GM12878 (cell line): ENCODE results near the gene USP47. TPM values are rescaled to one million over a fixed set of nuclear protein-coding genes. Genes with fewer than 3 reads are reported as not detected.

ENCODE experiments used
- ATAC-seq: fragments of 200-7000 bp; cut with Tn5 transposase; 3 replicates; pipeline ENCODE4 v1.9.1; 2020; ENCODE audit warnings: mild to moderate bottlenecking, moderate library complexity
- BruUV-seq: library from RNA; stranded (reverse); fragments of 400-500 nt; replicated peaks from 2 replicates; lab custom pipeline; 2021; lab: Mats Ljungman, UMichigan
- CTCF ChIA-PET: fragments of 300-600 bp; sonication (Branson Sonifier 250); formaldehyde crosslinking; extraction: SDS; loops from one replicate; lab custom pipeline; 2021; ENCODE audit warnings: inconsistent platforms; lab: Yijun Ruan, JAX
- POLR2A ChIA-PET: fragments of 350-600 bp; formaldehyde crosslinking; extraction: SDS; loops from one replicate; lab custom pipeline; 2021; ENCODE audit warnings: inconsistent platforms; lab: Charles Lee
- RAD21 ChIA-PET: fragments of 300-600 bp; sonication (Branson Sonifier 250); formaldehyde crosslinking; loops from one replicate; lab custom pipeline; 2023; ENCODE audit warnings: antibody characterized with exemption; ENCODE audit not compliant: unreplicated experiment; lab: Charles Lee
- SMC1A ChIA-PET: fragments of 300-600 bp; sonication (Branson Sonifier 250); formaldehyde crosslinking; loops from one replicate; lab custom pipeline; 2023; ENCODE audit not compliant: unreplicated experiment, uncharacterized antibody; lab: Charles Lee
- DNase-seq: peaks from one replicate; pipeline ENCODE4 v3.0.0-alpha.2; 2011; ENCODE audit warnings: low read depth, low spot score
- FAIRE-seq: peaks from 3 replicates; lab custom pipeline; 2011; peaks lifted over from hg19 to GRCh38; lab: Jason Lieb, UNC
- H2AFZ ChIP-seq: 2 replicates; pipeline ENCODE4 v1.6.0; 2011; ENCODE audit warnings: low read depth, low read length, control low read depth; ENCODE audit not compliant: control insufficient read depth
- H3K27ac ChIP-seq: 2 replicates; pipeline ENCODE4 v1.5.1; 2011; ENCODE audit warnings: control low read depth; ENCODE audit not compliant: control insufficient read depth, insufficient read depth
- H3K27me3 ChIP-seq, 2 experiments: replicated peaks in 1 of 2; 2 replicates each; pipeline versions ENCODE4 v1.6.0 to v1.6.1; 2011; ENCODE audit warnings: low read length in 1 of 2; ENCODE audit not compliant: control insufficient read depth in 2 of 2, insufficient read depth in 2 of 2
- H3K36me3 ChIP-seq, 2 experiments: 2 replicates each; pipeline ENCODE4 v1.5.1; 2011; ENCODE audit warnings: low read length in 1 of 2; ENCODE audit not compliant: control insufficient read depth in 2 of 2, insufficient read depth in 2 of 2
- H3K4me1 ChIP-seq: 2 replicates; pipeline ENCODE4 v1.6.1; 2011; ENCODE audit warnings: mild to moderate bottlenecking, low read length, moderate library complexity, mixed read lengths; ENCODE audit not compliant: control insufficient read depth, insufficient read depth
- H3K4me2 ChIP-seq: 2 replicates; pipeline ENCODE4 v1.6.0; 2011; ENCODE audit warnings: control low read depth; ENCODE audit not compliant: control insufficient read depth, insufficient read depth
- H3K4me3 ChIP-seq: fragments of 200-600 bp; sonication (generic); 2 replicates; pipeline ENCODE4 v1.5.1; 2016
- H3K79me2 ChIP-seq: 2 replicates; pipeline ENCODE4 v1.6.0; 2011; ENCODE audit warnings: low read length; ENCODE audit not compliant: control insufficient read depth, insufficient read depth
- H3K9ac ChIP-seq: 2 replicates; pipeline ENCODE4 v1.8.0; 2011; ENCODE audit warnings: low read length, control low read depth, mixed read lengths; ENCODE audit not compliant: control insufficient read depth, insufficient read depth
- H3K9me3 ChIP-seq: replicated peaks from 3 replicates; pipeline ENCODE4 v1.5.1; 2011; ENCODE audit warnings: mild to moderate bottlenecking, low read length; ENCODE audit not compliant: control insufficient read depth, insufficient read depth
- H4K20me1 ChIP-seq: 2 replicates; pipeline ENCODE4 v1.6.0; 2011; ENCODE audit not compliant: control insufficient read depth, insufficient read depth
- BACH1 ChIP-seq: fragments of 450-650 bp; IDR thresholded peaks from 2 replicates; pipeline ENCODE4 v1.6.1; 2017; ENCODE audit warnings: mild to moderate bottlenecking, borderline replicate concordance
- CBFB ChIP-seq: IDR thresholded peaks from 2 replicates; pipeline ENCODE4 v1.6.1; 2016; ENCODE audit warnings: antibody characterized with exemption, low read depth
- DPF2 ChIP-seq: fragments of 450-650 bp; IDR thresholded peaks from 2 replicates; pipeline ENCODE4 v1.6.1; 2017; ENCODE audit warnings: mild to moderate bottlenecking
- HDAC6 ChIP-seq: fragments of 200-600 bp; sonication (generic); IDR thresholded peaks from one replicate; pipeline ENCODE4 v1.8.0; 2017; ENCODE audit warnings: antibody characterized with exemption; ENCODE audit not compliant: unreplicated experiment
- HDGF ChIP-seq: fragments of 450-650 bp; IDR thresholded peaks from 2 replicates; pipeline ENCODE4 v1.6.1; 2016; ENCODE audit warnings: antibody characterized with exemption
- JUND ChIP-seq: IDR thresholded peaks from 2 replicates; pipeline ENCODE4 v1.6.1; 2012; ENCODE audit warnings: low read depth, mild to moderate bottlenecking, low read length, improper control_type of control experiment, moderate library complexity
- NFIC ChIP-seq: IDR thresholded peaks from 2 replicates; pipeline ENCODE4 v1.6.1; 2012; ENCODE audit warnings: low read depth, mild to moderate bottlenecking, inconsistent platforms, low read length, moderate library complexity
- NFYA ChIP-seq: IDR thresholded peaks from 2 replicates; pipeline ENCODE4 v1.6.1; 2011; ENCODE audit warnings: low read depth, mild to moderate bottlenecking, low read length, improper control_type of control experiment, borderline replicate concordance
- RBBP5 ChIP-seq: fragments of 200-600 bp; sonication (generic); conservative IDR thresholded peaks from 2 replicates; pipeline ENCODE4 v1.6.1; 2016
- SIX5 ChIP-seq: IDR thresholded peaks from 2 replicates; pipeline ENCODE4 v1.6.1; 2011; ENCODE audit warnings: mild to moderate bottlenecking, low read depth, low read length, moderate library complexity; ENCODE audit not compliant: severe bottlenecking
- SREBF2 ChIP-seq: IDR thresholded peaks from 2 replicates; pipeline ENCODE4 v1.6.1; 2012; ENCODE audit warnings: mild to moderate bottlenecking, low read length
- ZNF24 ChIP-seq: fragments of 450-650 bp; IDR thresholded peaks from 2 replicates; pipeline ENCODE4 v1.6.1; 2017; ENCODE audit warnings: antibody characterized with exemption, mild to moderate bottlenecking
- WGBS: methylation state at CpG from one replicate; pipeline ENCODE4 v1.1.6; 2016; ENCODE audit warnings: low lambda C conversion rate; ENCODE audit not compliant: insufficient replicate concordance, insufficient coverage; ENCODE audit errors: missing lambda C conversion rate; 5-methylcytosine and 5-hydroxymethylcytosine counted together
- in situ Hi-C: fragments of 300-500 bp; cut with MboI; formaldehyde crosslinking; loops from 9 replicates; pipeline ENCODE4 v1.14.3; 2018; ENCODE audit warnings: mixed read lengths
- intact Hi-C: fragments of 100-400 bp; cut with micrococcal nuclease; formaldehyde crosslinking; loops from one replicate; pipeline ENCODE4 v1.14.2; 2022; ENCODE audit not compliant: unreplicated experiment
- polyA plus RNA-seq, 11 experiments: library from polyadenylated mRNA; depleted of rRNA in 4 of 11; unstranded in 6 of 11; stranded (reverse) in 5 of 11; fragments of >200 nt; fragmentation: Nextera tagmentation in 4 of 11; fragmentation: Illumina TruSeq in 1 of 11; extraction: Ambion mirVana in 4 of 11; extraction: Trizol in 1 of 11; gene quantifications; 1 replicate in 1 of 11; 2 replicates in 10 of 11; pipeline versions ENCODE4 v1.2.1 to v1.2.3, GENCODE V29; 2011 to 2016; ENCODE audit warnings: inconsistent platforms in 2 of 11, missing spikeins in 2 of 11, low read depth in 1 of 11
- total RNA-seq, 4 experiments: library from RNA; depleted of rRNA in 3 of 4; stranded (reverse); fragments of >200 nt in 3 of 4; fragmentation: Illumina TruSeq in 1 of 4; extraction: Trizol in 1 of 4; gene quantifications; 2 replicates each; pipeline versions ENCODE4 v1.2.1 to v1.2.3, GENCODE V29; 2013 to 2021
- TF ChIP-seq, protein P1 (sequence below): fragments of 450-650 bp; IDR thresholded peaks from 2 replicates; pipeline ENCODE4 v1.6.1; 2018; ENCODE audit warnings: borderline replicate concordance, mild to moderate bottlenecking; ENCODE audit not compliant: partially characterized antibody
- TF ChIP-seq, protein P2 (sequence below): fragments of 450-650 bp; IDR thresholded peaks from 2 replicates; pipeline ENCODE4 v1.6.1; 2017; ENCODE audit warnings: low read depth, mild to moderate bottlenecking, moderate library complexity
- TF ChIP-seq, protein P3 (sequence below): IDR thresholded peaks from 2 replicates; pipeline ENCODE4 v1.6.1; 2011; ENCODE audit warnings: low read depth, low read length, improper control_type of control experiment, borderline replicate concordance

Gene USP47
- total and polyA plus RNA-seq, 10 of the 15 experiments (the other 5 are each of a cell fraction or from before 2014, with no cell fraction given), result 13.9 to 54.0 (median 31.6) TPM

DNA sequence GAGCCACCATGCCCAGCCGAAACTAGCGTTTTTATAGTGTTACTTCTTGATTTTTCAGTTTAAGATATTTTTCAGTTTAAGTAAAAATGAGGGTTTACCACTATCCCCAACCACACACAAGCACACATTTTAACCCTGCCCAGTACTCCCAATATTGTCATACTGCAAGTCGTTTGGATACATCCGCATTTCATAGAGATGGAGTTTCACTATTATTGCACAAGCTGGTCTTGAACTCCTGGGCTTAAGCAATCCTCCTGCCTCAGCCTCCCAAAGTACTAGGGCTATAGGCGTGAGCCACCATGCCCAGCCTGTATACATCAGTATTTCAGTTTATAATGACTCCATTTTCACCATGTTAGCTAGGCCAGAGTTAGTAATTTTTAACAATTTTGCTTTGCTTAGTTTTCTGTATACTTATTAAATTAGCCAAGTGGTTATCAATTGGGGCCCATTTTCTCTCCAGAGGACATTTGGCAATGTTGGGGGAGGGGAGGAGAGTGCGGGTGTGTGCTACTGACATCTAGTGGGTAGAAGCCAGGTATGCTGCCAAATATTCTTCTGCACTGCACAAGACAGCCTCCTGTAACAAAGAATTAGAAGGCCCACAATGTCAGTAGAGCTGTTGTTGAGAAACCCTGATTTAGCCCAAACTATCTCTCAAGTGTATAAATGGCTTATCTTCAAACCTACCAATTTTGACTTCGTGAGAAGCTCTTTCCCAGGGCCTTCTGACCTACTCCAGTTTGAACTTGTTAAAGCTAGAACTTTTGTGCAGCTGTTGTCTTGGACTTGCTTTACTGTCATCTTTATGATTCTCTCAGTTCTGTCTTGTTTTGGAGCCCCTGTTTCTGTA is 7.3 kb downstream of the USP47 start (continued):
- TF ChIP-seq, protein P1, sequence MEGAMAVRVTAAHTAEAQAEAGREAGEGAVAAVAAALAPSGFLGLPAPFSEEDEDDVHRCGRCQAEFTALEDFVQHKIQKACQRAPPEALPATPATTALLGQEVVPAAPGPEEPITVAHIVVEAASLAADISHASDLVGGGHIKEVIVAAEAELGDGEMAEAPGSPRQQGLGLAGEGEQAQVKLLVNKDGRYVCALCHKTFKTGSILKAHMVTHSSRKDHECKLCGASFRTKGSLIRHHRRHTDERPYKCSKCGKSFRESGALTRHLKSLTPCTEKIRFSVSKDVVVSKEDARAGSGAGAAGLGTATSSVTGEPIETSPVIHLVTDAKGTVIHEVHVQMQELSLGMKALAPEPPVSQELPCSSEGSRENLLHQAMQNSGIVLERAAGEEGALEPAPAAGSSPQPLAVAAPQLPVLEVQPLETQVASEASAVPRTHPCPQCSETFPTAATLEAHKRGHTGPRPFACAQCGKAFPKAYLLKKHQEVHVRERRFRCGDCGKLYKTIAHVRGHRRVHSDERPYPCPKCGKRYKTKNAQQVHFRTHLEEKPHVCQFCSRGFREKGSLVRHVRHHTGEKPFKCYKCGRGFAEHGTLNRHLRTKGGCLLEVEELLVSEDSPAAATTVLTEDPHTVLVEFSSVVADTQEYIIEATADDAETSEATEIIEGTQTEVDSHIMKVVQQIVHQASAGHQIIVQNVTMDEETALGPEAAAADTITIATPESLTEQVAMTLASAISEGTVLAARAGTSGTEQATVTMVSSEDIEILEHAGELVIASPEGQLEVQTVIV, result no peak

DNA sequence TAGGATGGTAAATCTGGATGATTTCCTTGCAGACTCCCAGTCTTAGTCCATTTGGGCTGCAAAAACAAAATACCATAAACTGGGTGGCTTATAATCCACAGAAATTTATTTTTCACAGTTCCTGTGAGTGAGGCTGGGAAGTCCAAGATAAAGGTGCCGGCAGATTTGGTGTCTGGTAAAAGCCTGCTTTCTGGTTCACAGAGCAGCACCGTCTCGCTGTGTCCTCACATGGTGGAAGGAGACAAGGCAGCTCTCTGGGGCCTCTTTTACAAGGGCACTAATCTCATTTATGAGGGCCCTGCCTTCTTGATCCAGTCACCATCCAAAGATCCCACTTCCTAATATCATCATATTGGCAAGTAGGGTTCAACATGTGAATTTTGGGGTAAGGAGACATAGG is 8.9 kb downstream of the USP47 start:
- H3K4me1 ChIP-seq, result peaks cover 3% of the 10 kb centered on the region; the same call in 1 of the 2 replicates
- H3K27me3 ChIP-seq, result no peaks in the 10 kb centered on the region
- no peak overlapping the region for H2AFZ ChIP-seq
- ChIA-PET SMC1A (interaction anchor here (1.1 to 4.1 kb wide), 4 partner anchors 12 to 62 kb away, joined by 3 to 38 read pairs (median 8); no protein-coding TSS in a partner anchor), POLR2A (interaction anchor here (0.7 kb wide), 1 partner anchor 8 kb away, joined by 3 read pairs; no protein-coding TSS in a partner anchor), RAD21 (interaction anchor here (1.0 to 1.7 kb wide), 3 partner anchors 9 to 63 kb away, joined by 3 to 12 read pairs (median 5); partner anchors contain the start of gene USP47), CTCF (interaction anchor here (0.6 to 13.4 kb wide), 6 partner anchors 11 to 51 kb away, joined by 3 to 211 read pairs (median 12); no protein-coding TSS in a partner anchor)
- H4K20me1 ChIP-seq, result no peaks in the 10 kb centered on the region
- FAIRE-seq (no peak), DNase-seq (no peak), ATAC-seq (no peak)
- H3K9ac ChIP-seq, result no peak overlapping the region
- peak overlapping the region; percentile 13; the same call in 1 of the 2 replicates for H3K27ac ChIP-seq
- TSS peak; percentile 1 for BruUV-seq
- no peak overlapping the region for H3K4me3 ChIP-seq
- 100% methylated on average over 3 of the region's 3 CpGs for WGBS
- peak overlapping the region; percentile 34; the same call in 1 of the 2 replicates for H3K4me2 ChIP-seq
- H3K9me3 ChIP-seq, result no peaks in the 10 kb centered on the region
- no peaks in the 10 kb centered on the region for H3K36me3 ChIP-seq
- in situ Hi-C loops (no loop called here), intact Hi-C loops (no loop called here)
- peaks cover 92% of the 10 kb centered on the region for H3K79me2 ChIP-seq
- no peak for TF ChIP-seq SIX5
- TF ChIP-seq HDAC6, result no peak
- TF ChIP-seq RBBP5, result no peak
- no peak for TF ChIP-seq ZNF24
- TF ChIP-seq HDGF, result no peak
- TF ChIP-seq NFYA, result no peak
- no peak for TF ChIP-seq BACH1
- TF ChIP-seq, protein P2, sequence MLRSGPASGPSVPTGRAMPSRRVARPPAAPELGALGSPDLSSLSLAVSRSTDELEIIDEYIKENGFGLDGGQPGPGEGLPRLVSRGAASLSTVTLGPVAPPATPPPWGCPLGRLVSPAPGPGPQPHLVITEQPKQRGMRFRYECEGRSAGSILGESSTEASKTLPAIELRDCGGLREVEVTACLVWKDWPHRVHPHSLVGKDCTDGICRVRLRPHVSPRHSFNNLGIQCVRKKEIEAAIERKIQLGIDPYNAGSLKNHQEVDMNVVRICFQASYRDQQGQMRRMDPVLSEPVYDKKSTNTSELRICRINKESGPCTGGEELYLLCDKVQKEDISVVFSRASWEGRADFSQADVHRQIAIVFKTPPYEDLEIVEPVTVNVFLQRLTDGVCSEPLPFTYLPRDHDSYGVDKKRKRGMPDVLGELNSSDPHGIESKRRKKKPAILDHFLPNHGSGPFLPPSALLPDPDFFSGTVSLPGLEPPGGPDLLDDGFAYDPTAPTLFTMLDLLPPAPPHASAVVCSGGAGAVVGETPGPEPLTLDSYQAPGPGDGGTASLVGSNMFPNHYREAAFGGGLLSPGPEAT, result no peak
- TF ChIP-seq DPF2, result no peak
- no peak for TF ChIP-seq CBFB
- TF ChIP-seq SREBF2, result no peak
- TF ChIP-seq, protein P3, sequence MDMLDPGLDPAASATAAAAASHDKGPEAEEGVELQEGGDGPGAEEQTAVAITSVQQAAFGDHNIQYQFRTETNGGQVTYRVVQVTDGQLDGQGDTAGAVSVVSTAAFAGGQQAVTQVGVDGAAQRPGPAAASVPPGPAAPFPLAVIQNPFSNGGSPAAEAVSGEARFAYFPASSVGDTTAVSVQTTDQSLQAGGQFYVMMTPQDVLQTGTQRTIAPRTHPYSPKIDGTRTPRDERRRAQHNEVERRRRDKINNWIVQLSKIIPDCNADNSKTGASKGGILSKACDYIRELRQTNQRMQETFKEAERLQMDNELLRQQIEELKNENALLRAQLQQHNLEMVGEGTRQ, result no peak
- TF ChIP-seq NFIC, result no peak
- no peak for TF ChIP-seq JUND
